Panc1 (cell line): ENCODE measurements around the gene FAS.

Experiments
- CTCF ChIP-seq: fragments of 450-650 bp; IDR thresholded peaks from 2 replicates; pipeline ENCODE4 v1.5.1; 2017; ENCODE audit warnings: mild to moderate bottlenecking
- REST ChIP-seq, 2 experiments: IDR thresholded peaks; 2 replicates each; pipeline ENCODE4 v1.6.1; 2011 to 2012; ENCODE audit warnings: low read depth in 2 of 2, control low read depth in 1 of 2, low read length in 1 of 2, mild to moderate bottlenecking in 1 of 2, moderate library complexity in 1 of 2; ENCODE audit not compliant: insufficient read depth in 1 of 2
- SIN3A ChIP-seq: IDR thresholded peaks from 2 replicates; pipeline ENCODE4 v1.6.1; 2012; ENCODE audit warnings: low read depth, mild to moderate bottlenecking, low read length, moderate library complexity, borderline replicate concordance; ENCODE audit not compliant: insufficient read depth

- TF ChIP-seq CTCF (no peak), REST (IDR thresholded peaks at IDR 0.05; ENCODE audit: insufficient read depth in 1 of 2, low read depth in 2 of 2, low read length in 1 of 2) (no peak), SIN3A (no peak)
Measured at GRCh38 chr10:89007129-89007893, 16.7 kb downstream of the FAS start.
